Fibroblast of upper back skin (primary cell): ENCODE results near the gene PCDHGA8.
A peak's percentile ranks its signal among the peaks of the same experiment; 100 is the strongest.

Experiments
- DNase-seq: peaks from one replicate; pipeline ENCODE4 v3.0.0-alpha.2; 2013

PCDHGA8 gene

GRCh38 chr5:141437221-141437620, 44.8 kb downstream of the PCDHGA8 start:
- DNase-seq = peak; percentile 41

- DNase-seq = peak; percentile 48
Observed at GRCh38 chr5:141439411-141440141, 47.1 kb downstream of the PCDHGA8 start.

DNA sequence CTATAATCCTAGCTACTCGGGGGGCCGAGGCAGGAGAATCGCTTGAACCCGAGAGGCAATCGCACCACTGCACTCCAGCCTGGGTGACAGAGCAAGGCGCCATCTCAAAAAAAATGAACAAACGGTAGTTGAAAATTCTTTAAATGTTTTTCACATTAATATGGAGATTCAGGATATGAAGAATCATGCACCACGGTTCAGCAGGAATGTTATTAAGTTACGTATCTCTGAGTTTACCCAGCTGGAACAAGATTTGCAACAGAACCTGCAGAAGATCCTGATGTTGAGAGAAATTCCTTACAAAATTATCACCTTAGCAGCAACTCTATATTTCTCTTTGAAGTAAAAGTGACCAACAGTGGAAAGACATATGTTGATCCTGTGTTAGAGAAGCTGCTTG, 47.9 kb downstream of the PCDHGA8 start:
- DNase-seq = no peak

GRCh38 chr5:141441571-141442170, 49.2 kb downstream of the PCDHGA8 start:
- DNase-seq = no peak
